Lower leg skin (tissue), 4 donors: Measurements from ENCODE around the gene MT1M. TPM values are rescaled to one million over a fixed set of nuclear protein-coding genes. Genes with fewer than 3 reads are reported as not detected.
"Not testable (repeated sequence)": the region's sequence is repeated elsewhere in the genome, so short reads cannot be mapped to it uniquely, and the experiment has no call there.

Source experiments
- DNase-seq, 2 donors: peaks; one replicate each; pipeline ENCODE4 v3.0.0-alpha.2; 2019; ENCODE audit warnings: low spot score in 2 of 2
- H3K4me3 ChIP-seq: fragments of 200-600 bp; sonication (generic); 2 replicates; pipeline ENCODE4 v1.5.1; 2017; ENCODE audit warnings: mild to moderate bottlenecking, low read depth; ENCODE audit not compliant: poor library complexity, severe bottlenecking
- POLR2A ChIP-seq, 2 donors: fragments of 450-650 bp; IDR thresholded peaks; one replicate each; pipeline ENCODE4 v1.6.1; 2016 to 2017; ENCODE audit warnings: antibody characterized with exemption in 2 of 2, mild to moderate bottlenecking in 1 of 2, moderate library complexity in 1 of 2
- WGBS, 2 donors: methylation state at CpG; one replicate each; pipeline ENCODE4 v1.1.5; 2018; 5-methylcytosine and 5-hydroxymethylcytosine counted together
- intact Hi-C: fragments of 100-400 bp; cut with DNase I; formaldehyde crosslinking; loops from one replicate; pipeline ENCODE4 v1.15.0; 2023; ENCODE audit warnings: low total_unique reads
- total RNA-seq, 4 donors: library from RNA; depleted of rRNA; stranded (reverse); fragments of >200 nt; gene quantifications; one replicate each; pipeline ENCODE4 v1.1.0, GENCODE V29; 2016
- TF ChIP-seq, protein P1 (sequence below), 3 donors: fragments of 450-650 bp; IDR thresholded peaks; one replicate each; pipeline ENCODE4 v1.5.1; 2016; ENCODE audit warnings: antibody characterized with exemption in 3 of 3, mild to moderate bottlenecking in 3 of 3, moderate library complexity in 2 of 3

Gene MT1M
- 10 to 100 TPM; 14.1 to 29.7 (median 17.1) TPM for total RNA-seq

- intact Hi-C loops: no loop called here
- peak; percentile 46 to 95 for DNase-seq
- TF ChIP-seq POLR2A (IDR thresholded peaks at IDR 0.05): no peak
- TF ChIP-seq, protein P1, sequence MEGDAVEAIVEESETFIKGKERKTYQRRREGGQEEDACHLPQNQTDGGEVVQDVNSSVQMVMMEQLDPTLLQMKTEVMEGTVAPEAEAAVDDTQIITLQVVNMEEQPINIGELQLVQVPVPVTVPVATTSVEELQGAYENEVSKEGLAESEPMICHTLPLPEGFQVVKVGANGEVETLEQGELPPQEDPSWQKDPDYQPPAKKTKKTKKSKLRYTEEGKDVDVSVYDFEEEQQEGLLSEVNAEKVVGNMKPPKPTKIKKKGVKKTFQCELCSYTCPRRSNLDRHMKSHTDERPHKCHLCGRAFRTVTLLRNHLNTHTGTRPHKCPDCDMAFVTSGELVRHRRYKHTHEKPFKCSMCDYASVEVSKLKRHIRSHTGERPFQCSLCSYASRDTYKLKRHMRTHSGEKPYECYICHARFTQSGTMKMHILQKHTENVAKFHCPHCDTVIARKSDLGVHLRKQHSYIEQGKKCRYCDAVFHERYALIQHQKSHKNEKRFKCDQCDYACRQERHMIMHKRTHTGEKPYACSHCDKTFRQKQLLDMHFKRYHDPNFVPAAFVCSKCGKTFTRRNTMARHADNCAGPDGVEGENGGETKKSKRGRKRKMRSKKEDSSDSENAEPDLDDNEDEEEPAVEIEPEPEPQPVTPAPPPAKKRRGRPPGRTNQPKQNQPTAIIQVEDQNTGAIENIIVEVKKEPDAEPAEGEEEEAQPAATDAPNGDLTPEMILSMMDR (IDR thresholded peaks at IDR 0.05): no peak
- peak within 1 kb of the TSS; percentile 21 for H3K4me3 ChIP-seq
- WGBS, 2 donors: 5 to 7% methylated on average over 26 to 50 of the region's 61 CpGs
Measured at GRCh38 chr16:56632156-56632847, at the start of gene MT1M. MT1M (plus strand) TSS chr16:56632659; CDS start chr16:56632732, 73 bp downstream.

- H3K4me3 ChIP-seq, DNase-seq: not testable (repeated sequence)
- intact Hi-C loops: loop anchor here (10.0 kb wide), 1 partner anchor 122 kb away; no protein-coding TSS in a partner anchor
- WGBS, 2 donors: 97 to 100% methylated on average over 2 of the region's 2 CpGs
Measured at GRCh38 chr16:56582911-56583310, 49.5 kb upstream of the MT1M start.

DNA sequence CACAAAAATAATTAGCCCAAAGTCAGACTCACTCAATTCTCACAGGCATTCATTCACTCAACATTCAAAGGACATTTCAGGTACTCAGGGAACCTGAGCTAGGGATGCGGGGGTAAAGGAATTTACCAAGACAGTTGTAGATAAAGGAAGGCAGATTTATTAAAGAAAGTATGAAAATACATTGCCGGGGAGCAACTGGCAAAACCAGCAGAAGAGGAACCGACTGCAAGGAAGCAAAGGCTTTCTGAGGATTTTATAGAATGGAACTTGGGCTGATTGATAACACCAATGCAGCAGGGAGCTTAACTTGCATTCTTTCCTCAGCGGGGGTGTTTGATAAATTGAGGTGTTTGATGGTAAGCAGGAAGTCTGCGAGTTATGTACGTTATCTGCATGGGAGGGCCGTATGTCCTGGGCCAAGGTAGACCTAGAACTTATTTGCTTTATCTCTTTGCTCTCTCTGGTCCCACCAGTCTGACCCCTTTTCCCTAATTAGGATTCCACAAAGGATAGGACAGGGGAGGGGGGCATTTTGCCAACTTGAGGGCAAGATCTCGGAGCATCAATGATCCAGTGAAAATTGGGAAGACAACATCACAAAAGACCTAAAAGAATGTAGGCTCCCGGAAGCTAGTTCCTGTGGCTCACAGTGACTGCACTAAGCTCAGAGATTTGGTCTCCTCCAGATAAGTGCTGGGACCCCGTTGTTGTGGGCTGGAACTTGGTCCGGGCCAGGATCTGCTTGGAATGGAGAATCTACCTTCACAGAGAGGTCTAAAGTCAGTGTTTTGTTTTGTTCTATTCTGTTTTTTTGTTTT, 48.9 kb upstream of the MT1M start:
- intact Hi-C loops: loop anchor here (10.0 kb wide), 1 partner anchor 121 kb away; no protein-coding TSS in a partner anchor
- DNase-seq: peak in 1 of 2 donors; percentile 26
- WGBS, 2 donors: 85% methylated on average over 11 of the region's 11 CpGs

GRCh38 chr16:56584276-56584675, 48.2 kb upstream of the MT1M start:
- H3K4me3 ChIP-seq: no peak overlapping the region
- intact Hi-C loops: loop anchor here (10.0 kb wide), 1 partner anchor 121 kb away; no protein-coding TSS in a partner anchor
- TF ChIP-seq POLR2A (IDR thresholded peaks at IDR 0.05): no peak
- TF ChIP-seq, protein P1 (IDR thresholded peaks at IDR 0.05): no peak
- WGBS, 2 donors: 88 to 92% methylated on average over 11 of the region's 11 CpGs
- DNase-seq: peak in 1 of 2 donors; percentile 52

More for the DNA sequence above, 48.9 kb upstream of the MT1M start:
- TF ChIP-seq POLR2A (IDR thresholded peaks at IDR 0.05): no peak
- TF ChIP-seq, protein P1 (IDR thresholded peaks at IDR 0.05): no peak
- H3K4me3 ChIP-seq: no peak overlapping the region

GRCh38 chr16:56588781-56589140, 43.7 kb upstream of the MT1M start:
- intact Hi-C loops: loop anchor here (10.0 kb wide), 1 partner anchor 116 kb away; no protein-coding TSS in a partner anchor
- peak in 1 of 2 donors; percentile 25 for DNase-seq
- 29 to 34% methylated on average over 9 of the region's 9 CpGs for WGBS, 2 donors
- H3K4me3 ChIP-seq: no peak overlapping the region
- no peak for TF ChIP-seq POLR2A (IDR thresholded peaks at IDR 0.05)
- TF ChIP-seq, protein P1 (IDR thresholded peaks at IDR 0.05): no peak
